ENCODE results near the gene CLSTN3.
A peak's percentile ranks its signal among the peaks of the same experiment; 100 is the strongest.

Gene CLSTN3

DNA sequence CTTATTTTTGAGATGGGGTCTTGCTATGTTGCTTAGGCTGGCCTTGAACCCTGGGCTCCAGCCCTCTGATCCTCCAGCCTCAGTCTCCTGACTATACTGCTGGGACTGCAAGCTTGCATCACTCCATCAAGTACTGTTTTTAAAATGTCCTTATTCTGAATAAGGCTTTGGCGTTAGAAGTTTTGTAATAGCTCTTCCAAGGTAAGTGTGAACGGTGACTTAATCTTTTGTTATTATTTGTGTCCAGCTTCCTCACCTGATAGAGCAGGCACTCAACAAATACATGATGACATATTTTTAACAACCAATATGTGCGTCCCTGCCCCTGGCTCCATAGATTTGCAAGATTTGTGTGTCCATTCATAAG is 22.6 kb upstream of the CLSTN3 start:
- Histone ChIP-seq H3K9ac (peak overlapping the region; percentile 83), H3K27ac (peak overlapping the region; percentile 78)

DNA sequence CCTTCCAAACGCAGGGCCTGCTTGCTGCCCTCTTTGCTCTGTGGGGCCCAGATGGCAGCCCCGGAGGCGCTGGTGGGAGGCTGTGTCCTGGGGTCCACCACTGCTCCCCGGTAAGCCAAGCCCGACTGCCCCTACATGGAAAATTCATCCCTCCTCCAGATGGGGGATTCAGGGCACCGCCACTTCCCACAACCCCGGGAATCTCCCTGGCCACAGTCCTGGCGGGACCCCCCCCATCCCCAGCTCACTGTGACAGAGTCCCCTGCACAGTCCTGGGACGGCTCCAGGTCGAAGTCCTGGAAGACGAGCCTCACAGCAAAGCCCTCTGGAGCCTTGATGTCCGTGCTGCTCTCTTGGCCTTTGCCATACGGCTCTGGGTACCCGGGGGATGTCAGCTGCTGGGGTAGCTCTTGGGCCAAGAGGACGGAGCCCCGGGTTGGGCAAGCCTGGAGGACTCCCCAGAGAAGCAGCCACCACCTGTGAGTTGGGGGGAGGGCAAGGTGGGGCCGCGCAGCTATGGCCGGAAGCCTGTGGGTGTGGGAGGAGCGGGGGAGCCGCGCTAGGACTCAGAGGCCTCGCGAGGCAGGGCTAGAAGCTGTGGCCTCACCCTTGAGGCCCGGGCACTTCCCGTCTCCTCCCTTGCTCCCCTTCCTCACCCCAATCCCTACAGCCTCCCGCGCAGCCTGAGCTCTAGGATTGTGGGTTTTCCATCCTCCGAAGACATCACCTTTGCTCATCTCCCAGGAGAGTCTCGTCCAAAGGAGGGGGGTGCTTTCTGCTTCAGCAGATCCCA is 22.0 kb upstream of the CLSTN3 start:
- peak overlapping the region; percentile 83 for H3K9ac ChIP-seq
- peak overlapping the region; percentile 87 for H2AFZ ChIP-seq (ENCODE audit: low read depth)
- peak overlapping the region; percentile 78 for H3K27ac ChIP-seq
- TF ChIP-seq, protein P1, sequence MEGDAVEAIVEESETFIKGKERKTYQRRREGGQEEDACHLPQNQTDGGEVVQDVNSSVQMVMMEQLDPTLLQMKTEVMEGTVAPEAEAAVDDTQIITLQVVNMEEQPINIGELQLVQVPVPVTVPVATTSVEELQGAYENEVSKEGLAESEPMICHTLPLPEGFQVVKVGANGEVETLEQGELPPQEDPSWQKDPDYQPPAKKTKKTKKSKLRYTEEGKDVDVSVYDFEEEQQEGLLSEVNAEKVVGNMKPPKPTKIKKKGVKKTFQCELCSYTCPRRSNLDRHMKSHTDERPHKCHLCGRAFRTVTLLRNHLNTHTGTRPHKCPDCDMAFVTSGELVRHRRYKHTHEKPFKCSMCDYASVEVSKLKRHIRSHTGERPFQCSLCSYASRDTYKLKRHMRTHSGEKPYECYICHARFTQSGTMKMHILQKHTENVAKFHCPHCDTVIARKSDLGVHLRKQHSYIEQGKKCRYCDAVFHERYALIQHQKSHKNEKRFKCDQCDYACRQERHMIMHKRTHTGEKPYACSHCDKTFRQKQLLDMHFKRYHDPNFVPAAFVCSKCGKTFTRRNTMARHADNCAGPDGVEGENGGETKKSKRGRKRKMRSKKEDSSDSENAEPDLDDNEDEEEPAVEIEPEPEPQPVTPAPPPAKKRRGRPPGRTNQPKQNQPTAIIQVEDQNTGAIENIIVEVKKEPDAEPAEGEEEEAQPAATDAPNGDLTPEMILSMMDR (conservative IDR thresholded peaks at IDR 0.05; ENCODE audit: low read depth, low read length), result no peak
- no peaks in the 10 kb centered on the region for H3K27me3 ChIP-seq (ENCODE audit: insufficient read depth, low read depth)
- H3K4me3 ChIP-seq (IDR thresholded peaks at IDR 0.05; ENCODE audit: insufficient read depth, low read depth, low read length), result no peak overlapping the region
- H3K4me2 ChIP-seq, result peak overlapping the region; percentile 83
- H3K4me1 ChIP-seq (ENCODE audit: low read depth, poor library complexity, severe bottlenecking), result peaks cover 18% of the 10 kb centered on the region
- H3K79me2 ChIP-seq (ENCODE audit: insufficient read depth, low read depth), result 0 out of 2 replicates have a peak, but pooled peaks cover 4% of the 10 kb centered on the region
- H4K20me1 ChIP-seq (ENCODE audit: insufficient read depth), result no peaks in the 10 kb centered on the region
- no peaks in the 10 kb centered on the region for H3K36me3 ChIP-seq (ENCODE audit: insufficient read depth)

More for the DNA sequence above, 22.6 kb upstream of the CLSTN3 start:
- Histone ChIP-seq H2AFZ (ENCODE audit: low read depth) (peak overlapping the region; percentile 87), H3K4me3 (IDR thresholded peaks at IDR 0.05; ENCODE audit: insufficient read depth, low read depth, low read length) (no peak overlapping the region), H3K36me3 (ENCODE audit: insufficient read depth) (no peaks in the 10 kb centered on the region), H3K79me2 (ENCODE audit: insufficient read depth, low read depth) (0 out of 2 replicates have a peak, but pooled peaks cover 4% of the 10 kb centered on the region), H3K4me1 (ENCODE audit: low read depth, poor library complexity, severe bottlenecking) (peaks cover 12% of the 10 kb centered on the region), H3K27me3 (ENCODE audit: insufficient read depth, low read depth) (no peaks in the 10 kb centered on the region), H4K20me1 (ENCODE audit: insufficient read depth) (no peaks in the 10 kb centered on the region), H3K4me2 (peak overlapping the region; percentile 83)
- TF ChIP-seq, protein P1 (conservative IDR thresholded peaks at IDR 0.05; ENCODE audit: low read depth, low read length), result no peak

GRCh38 chr12:7108796-7109571 is 21.2 kb upstream of the CLSTN3 start, which contains the start of gene C1RL:
Gene C1RL (minus strand): TSS chr12:7109214. CDS start chr12:7109180, 34 bp downstream.
- H4K20me1 ChIP-seq (ENCODE audit: insufficient read depth), result no peaks in the 10 kb centered on the region
- peak within 1 kb of the TSS; percentile 83 for H3K4me2 ChIP-seq
- no peaks in the 10 kb centered on the region for H3K36me3 ChIP-seq (ENCODE audit: insufficient read depth)
- peak within 1 kb of the TSS; percentile 83 for H3K9ac ChIP-seq
- peaks cover 18% of the 10 kb centered on the region for H3K4me1 ChIP-seq (ENCODE audit: low read depth, poor library complexity, severe bottlenecking)
- H3K27ac ChIP-seq, result peak within 1 kb of the TSS; percentile 78
- TF ChIP-seq, protein P1 (conservative IDR thresholded peaks at IDR 0.05; ENCODE audit: low read depth, low read length), result peak; percentile 84
- peak within 1 kb of the TSS; percentile 87 for H2AFZ ChIP-seq (ENCODE audit: low read depth)
- 0 out of 2 replicates have a peak, but pooled peaks cover 4% of the 10 kb centered on the region for H3K79me2 ChIP-seq (ENCODE audit: insufficient read depth, low read depth)
- no peaks in the 10 kb centered on the region for H3K27me3 ChIP-seq (ENCODE audit: insufficient read depth, low read depth)
- H3K4me3 ChIP-seq (IDR thresholded peaks at IDR 0.05; ENCODE audit: insufficient read depth, low read depth, low read length), result no peak within 1 kb of the TSS

GRCh38 chr12:7109572-7109920 is 20.6 kb upstream of the CLSTN3 start:
- Histone ChIP-seq H3K4me2 (peak overlapping the region; percentile 45), H3K27ac (no peak overlapping the region)

More at GRCh38 chr12:7109572-7109920, 20.6 kb upstream of the CLSTN3 start:
- no peak overlapping the region for H3K4me3 ChIP-seq (IDR thresholded peaks at IDR 0.05; ENCODE audit: insufficient read depth, low read depth, low read length)
- no peak overlapping the region for H2AFZ ChIP-seq (ENCODE audit: low read depth)
- no peaks in the 10 kb centered on the region for H3K27me3 ChIP-seq (ENCODE audit: insufficient read depth, low read depth)
- no peak overlapping the region for H3K9ac ChIP-seq
- no peaks in the 10 kb centered on the region for H3K36me3 ChIP-seq (ENCODE audit: insufficient read depth)
- no peaks in the 10 kb centered on the region for H4K20me1 ChIP-seq (ENCODE audit: insufficient read depth)
- H3K79me2 ChIP-seq (ENCODE audit: insufficient read depth, low read depth), result 0 out of 2 replicates have a peak, but pooled peaks cover 4% of the 10 kb centered on the region
- TF ChIP-seq, protein P1 (conservative IDR thresholded peaks at IDR 0.05; ENCODE audit: low read depth, low read length), result no peak
- H3K4me1 ChIP-seq (ENCODE audit: low read depth, poor library complexity, severe bottlenecking), result peaks cover 18% of the 10 kb centered on the region

Data from KMS-11 (cell line).